Common myeloid progenitor, CD34-positive (primary cell): ENCODE data around the gene VAV3.

Experiments
- CTCF ChIA-PET: fragments of 350-600 bp; sonication (Branson Sonifier 250); formaldehyde crosslinking; loops from one replicate; lab custom pipeline; 2021; ENCODE audit warnings: antibody characterized with exemption; lab: Charles Lee
- POLR2A ChIA-PET: fragments of 350-600 bp; sonication (Branson Sonifier 250); formaldehyde crosslinking; loops from one replicate; lab custom pipeline; 2021; ENCODE audit warnings: antibody characterized with exemption; lab: Charles Lee
- DNase-seq, 3 donors: peaks; one replicate each; pipeline versions ENCODE4 v3.0.0 to v3.0.0-alpha.2; 2013
- H3K27ac ChIP-seq, 2 experiments: 1 replicate in 1 of 2; 2 replicates in 1 of 2; pipeline ENCODE4 v1.7.0; 2013; ENCODE audit warnings: inconsistent platforms in 2 of 2, low read length in 2 of 2, mild to moderate bottlenecking in 2 of 2, low read depth in 1 of 2, moderate library complexity in 1 of 2; ENCODE audit not compliant: severe bottlenecking in 2 of 2, insufficient read depth in 1 of 2, poor library complexity in 1 of 2
- H3K27me3 ChIP-seq, 5 experiments: replicated peaks in 2 of 5; 1 replicate in 3 of 5; 2 replicates in 2 of 5; pipeline versions ENCODE4 v1.6.1 to v1.7.0; 2013; ENCODE audit warnings: low read length in 4 of 5, mild to moderate bottlenecking in 2 of 5, moderate library complexity in 2 of 5, inconsistent platforms in 1 of 5; ENCODE audit not compliant: insufficient read depth in 5 of 5, control insufficient read depth in 4 of 5
- H3K36me3 ChIP-seq, 4 experiments: 1 replicate in 2 of 4; 2 replicates in 2 of 4; pipeline versions ENCODE4 v1.6.1 to v1.7.0; 2013; ENCODE audit warnings: low read length in 3 of 4, control low read depth in 1 of 4, mild to moderate bottlenecking in 1 of 4; ENCODE audit not compliant: control insufficient read depth in 4 of 4, insufficient read depth in 4 of 4
- H3K4me1 ChIP-seq, 4 experiments: 1 replicate in 3 of 4; 2 replicates in 1 of 4; pipeline versions ENCODE4 v1.6.1 to v1.7.1; 2013; ENCODE audit warnings: low read length in 3 of 4, mild to moderate bottlenecking in 3 of 4, control low read depth in 1 of 4, inconsistent platforms in 1 of 4, moderate library complexity in 1 of 4; ENCODE audit not compliant: control insufficient read depth in 4 of 4, insufficient read depth in 4 of 4; ENCODE audit errors: control extremely low read depth in 1 of 4
- H3K4me3 ChIP-seq, 7 experiments: 1 replicate in 4 of 7; 2 replicates in 3 of 7; pipeline versions ENCODE4 v1.5.1 to v1.7.0; 2013; ENCODE audit warnings: mild to moderate bottlenecking in 7 of 7, low read length in 6 of 7, moderate library complexity in 6 of 7, inconsistent platforms in 2 of 7, low read depth in 2 of 7, control low read depth in 1 of 7; ENCODE audit not compliant: insufficient read depth in 4 of 7, control insufficient read depth in 1 of 7; ENCODE audit errors: extremely low read depth in 1 of 7
- H3K9me3 ChIP-seq, 5 experiments: 1 replicate in 4 of 5; 2 replicates in 1 of 5; pipeline versions ENCODE4 v1.6.1 to v1.7.1; 2013; ENCODE audit warnings: low read length in 4 of 5, mild to moderate bottlenecking in 2 of 5, inconsistent platforms in 1 of 5, low read depth in 1 of 5, moderate library complexity in 1 of 5; ENCODE audit not compliant: control insufficient read depth in 4 of 5, insufficient read depth in 2 of 5; ENCODE audit errors: control extremely low read depth in 1 of 5
- WGBS: methylation state at CpG from one replicate; pipeline ENCODE4 v1.1.5; 2013; ENCODE audit not compliant: insufficient coverage; 5-methylcytosine and 5-hydroxymethylcytosine counted together

The VAV3 gene

GRCh38 chr1:107559881-107560280 is 405.1 kb downstream of the VAV3 start:
- no peak for DNase-seq
- Histone ChIP-seq H3K36me3 (no peaks in the 10 kb centered on the region), H3K9me3 (no peaks in the 10 kb centered on the region), H3K4me3 (no peak overlapping the region), H3K27ac (no peak overlapping the region), H3K27me3 (no peaks in the 10 kb centered on the region), H3K4me1 (no peaks in the 10 kb centered on the region)
- POLR2A ChIA-PET, result no interaction called here
- WGBS, result 90% methylated on average over 2 of the region's 3 CpGs
- CTCF ChIA-PET, result no interaction called here

DNA sequence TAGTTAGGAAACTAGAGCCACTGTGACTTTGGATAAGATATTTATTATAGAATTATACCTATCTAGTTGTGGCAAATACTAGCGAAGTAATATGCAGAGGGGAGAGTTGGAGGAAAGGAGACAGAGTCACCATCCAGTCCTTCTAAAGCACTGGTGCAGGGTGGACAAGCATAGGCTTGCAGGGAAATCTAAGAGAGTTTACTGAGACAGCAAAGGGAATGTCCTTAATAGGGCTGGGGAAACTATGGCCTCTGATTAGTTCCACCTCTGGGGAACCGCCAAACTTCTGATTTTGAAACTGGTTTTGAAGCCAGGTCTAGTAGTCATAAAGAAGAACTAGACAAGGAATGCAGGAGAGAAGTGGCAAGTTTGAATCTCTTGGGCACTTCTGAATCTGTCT is 407.9 kb downstream of the VAV3 start:
- H3K36me3 ChIP-seq, result no peaks in the 10 kb centered on the region
- ChIA-PET CTCF (no interaction called here), POLR2A (no interaction called here)
- H3K27ac ChIP-seq, result no peak overlapping the region
- no peaks in the 10 kb centered on the region for H3K4me1 ChIP-seq
- DNase-seq, result no peak
- H3K27me3 ChIP-seq, result no peaks in the 10 kb centered on the region
- no peak overlapping the region for H3K4me3 ChIP-seq
- WGBS, result 92% methylated on average over 1 of the region's 2 CpGs
- H3K9me3 ChIP-seq, result no peaks in the 10 kb centered on the region

GRCh38 chr1:107555578-107555977 is 409.4 kb downstream of the VAV3 start:
- POLR2A ChIA-PET, result no interaction called here
- Histone ChIP-seq H3K4me1 (no peaks in the 10 kb centered on the region), H3K9me3 (no peaks in the 10 kb centered on the region), H3K27me3 (no peaks in the 10 kb centered on the region), H3K36me3 (no peaks in the 10 kb centered on the region), H3K27ac (no peak overlapping the region), H3K4me3 (no peak overlapping the region)
- DNase-seq, result no peak
- CTCF ChIA-PET, result no interaction called here

DNA sequence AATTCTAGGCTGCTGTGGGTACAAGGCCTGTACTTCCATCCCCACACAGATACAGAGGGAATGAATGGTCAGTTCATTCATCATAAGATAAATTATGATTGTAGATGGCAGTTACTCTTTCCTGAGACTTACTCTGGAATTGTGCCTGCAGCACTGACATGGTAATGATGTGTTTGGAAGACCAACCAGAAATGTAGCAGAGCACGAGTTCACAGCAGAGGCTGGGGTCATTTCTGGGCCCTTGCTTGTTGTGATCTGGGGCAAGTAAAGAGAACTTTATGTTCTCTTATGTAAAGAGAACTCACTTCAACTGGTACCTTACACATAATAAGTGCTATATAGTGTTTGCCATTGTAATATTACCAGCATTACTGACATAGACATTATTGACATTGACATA is 412.2 kb downstream of the VAV3 start:
- no peaks in the 10 kb centered on the region for H3K36me3 ChIP-seq
- no peak overlapping the region for H3K27ac ChIP-seq
- no peaks in the 10 kb centered on the region for H3K27me3 ChIP-seq
- H3K4me3 ChIP-seq, result no peak overlapping the region
- H3K9me3 ChIP-seq, result no peaks in the 10 kb centered on the region
- POLR2A ChIA-PET, result no interaction called here
- no peak for DNase-seq
- no CpG with 5 or more reads among the region's 1 CpG for WGBS
- no peaks in the 10 kb centered on the region for H3K4me1 ChIP-seq
- CTCF ChIA-PET, result interaction anchor here (1.3 kb wide), 1 partner anchor 23 kb away, joined by 3 read pairs; no protein-coding TSS in a partner anchor

- Histone ChIP-seq H3K36me3 (no peaks in the 10 kb centered on the region), H3K27ac (no peak overlapping the region), H3K9me3 (peaks cover 0 to 2% (median 0%) of the 10 kb centered on the region in 5 experiments), H3K4me3 (no peak overlapping the region), H3K27me3 (no peaks in the 10 kb centered on the region), H3K4me1 (no peaks in the 10 kb centered on the region)
- ChIA-PET POLR2A (no interaction called here), CTCF (no interaction called here)
- DNase-seq, result no peak
- WGBS, result no CpG with 5 or more reads among the region's 1 CpG
Observed at GRCh38 chr1:107551456-107551855, 413.5 kb downstream of the VAV3 start.

GRCh38 chr1:107550358-107550757 is 414.6 kb downstream of the VAV3 start:
- no peaks in the 10 kb centered on the region for H3K36me3 ChIP-seq
- 94% methylated on average over 3 of the region's 5 CpGs for WGBS
- DNase-seq, result no peak
- no peaks in the 10 kb centered on the region for H3K4me1 ChIP-seq
- H3K4me3 ChIP-seq, result no peak overlapping the region
- H3K27ac ChIP-seq, result no peak overlapping the region
- CTCF ChIA-PET, result no interaction called here
- H3K27me3 ChIP-seq, result no peaks in the 10 kb centered on the region
- H3K9me3 ChIP-seq, result peaks cover 0 to 2% (median 0%) of the 10 kb centered on the region in 5 experiments
- POLR2A ChIA-PET, result no interaction called here

DNA sequence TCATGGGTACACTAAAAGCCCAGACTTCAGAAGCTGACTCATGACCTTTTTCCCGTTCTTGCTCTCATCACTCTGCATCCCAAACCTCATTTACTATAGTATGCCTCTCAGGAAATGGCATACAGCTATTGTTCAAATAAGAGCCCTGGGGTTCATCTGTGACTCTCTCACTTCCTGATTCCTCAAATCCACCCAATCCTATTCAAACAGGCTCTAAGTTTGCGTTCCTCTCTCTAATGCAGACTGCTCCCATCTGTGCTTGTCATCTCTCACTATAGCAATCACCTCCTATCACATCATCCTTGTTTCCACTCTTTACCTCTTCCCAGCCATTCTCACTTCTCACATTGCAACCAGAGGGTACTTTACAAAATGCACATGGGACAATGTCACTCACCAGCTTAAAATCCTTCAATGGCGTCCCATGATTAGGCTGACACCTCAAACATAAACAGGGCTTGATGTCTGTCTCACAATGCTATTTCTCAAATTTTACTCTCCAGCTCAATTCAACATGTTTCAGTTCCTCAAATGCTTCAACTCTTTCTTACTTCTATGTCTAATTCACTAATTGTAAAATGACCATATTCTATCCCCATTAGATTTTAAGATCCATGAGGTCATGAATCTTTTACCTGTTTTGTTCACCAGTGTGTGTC is 415.7 kb downstream of the VAV3 start:
- Histone ChIP-seq H3K27me3 (no peaks in the 10 kb centered on the region), H3K36me3 (no peaks in the 10 kb centered on the region), H3K27ac (no peak overlapping the region), H3K4me1 (no peaks in the 10 kb centered on the region), H3K4me3 (no peak overlapping the region), H3K9me3 (peaks cover 0 to 2% (median 0%) of the 10 kb centered on the region in 5 experiments)
- CTCF ChIA-PET, result no interaction called here
- 96% methylated on average over 3 of the region's 3 CpGs for WGBS
- no peak for DNase-seq
- POLR2A ChIA-PET, result no interaction called here
